SW480 (cell line): Measurements from ENCODE around the gene GPR83.
"Not testable (repeated sequence)": the region's sequence is repeated elsewhere in the genome, so short reads cannot be mapped to it uniquely, and the experiment has no call there.

Experiments
- DNase-seq: peaks from one replicate; pipeline ENCODE4 v3.0.0-alpha.2; 2016; ENCODE audit warnings: low spot score

GPR83 gene

DNA sequence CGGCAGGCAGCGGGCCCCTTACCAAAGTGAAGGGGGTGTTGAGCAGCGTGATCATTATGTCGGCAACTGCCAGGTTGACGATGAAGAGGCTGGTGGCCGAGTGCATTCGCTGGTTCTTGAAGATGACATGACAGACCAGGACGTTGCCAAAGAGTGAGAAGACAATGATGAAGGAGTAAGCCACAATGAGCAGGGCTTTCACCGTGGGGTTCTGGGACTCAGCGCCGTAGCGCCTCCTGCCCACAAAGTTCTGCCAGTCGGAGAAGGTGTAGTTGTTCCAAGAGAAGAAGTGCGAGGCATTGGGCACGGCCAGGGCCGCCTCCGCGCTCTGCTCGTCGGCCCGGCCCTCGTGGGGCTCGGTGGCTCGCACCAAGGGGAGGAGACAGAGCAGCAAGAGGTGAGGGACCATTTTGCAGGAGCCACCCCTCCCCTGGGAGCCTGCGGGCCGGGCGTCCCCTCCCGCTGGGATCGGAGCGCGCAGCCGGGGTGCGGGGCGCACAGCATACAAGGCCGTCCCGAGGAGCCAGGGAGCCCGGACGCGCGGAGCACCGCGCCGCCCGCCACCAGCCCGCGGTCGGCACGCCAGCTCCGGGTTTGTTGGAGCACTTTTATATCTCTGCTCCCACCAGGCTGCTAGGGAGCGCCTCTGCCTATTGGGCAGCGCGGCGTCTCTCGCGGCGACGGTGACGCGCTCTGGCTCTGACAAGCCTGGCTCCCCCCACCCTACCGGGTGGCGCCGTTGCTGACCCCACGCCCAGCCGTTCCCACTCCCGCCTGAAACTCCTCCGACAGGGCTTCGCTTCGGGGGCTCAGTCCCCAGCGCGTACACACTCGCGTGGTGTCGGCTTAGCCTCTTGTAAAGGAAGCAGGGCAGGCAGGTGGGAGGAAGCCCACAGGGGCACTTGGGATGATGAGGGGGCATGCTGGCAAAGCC is at the start of gene GPR83:
Gene GPR83, minus strand, starts transcription at position 581 of the 934 bp plus-strand sequence. Its CDS starts 172 bp downstream, at position 409.
- no peak for DNase-seq

- DNase-seq, result no peak
Measured at GRCh38 chr11:94450048-94450447, 48.8 kb upstream of the GPR83 start.

DNA sequence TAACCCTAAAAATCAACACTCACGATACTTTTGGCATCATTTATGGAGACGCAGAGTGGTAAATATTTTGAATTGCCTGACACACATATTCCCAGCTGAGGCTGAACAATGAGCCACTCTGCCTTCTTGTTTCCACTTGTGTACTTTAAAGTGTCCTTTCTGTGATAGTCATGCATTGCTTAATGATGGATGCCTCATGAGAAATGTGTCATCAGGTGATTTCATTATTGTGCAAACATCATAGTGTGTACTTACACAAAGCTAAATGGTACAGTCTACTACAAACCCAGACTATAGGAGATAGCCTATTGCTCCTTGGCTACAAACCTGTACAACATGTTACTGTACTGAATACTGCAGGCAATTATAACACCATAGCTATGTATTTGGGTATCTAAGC is 48.2 kb upstream of the GPR83 start:
- DNase-seq, result no peak

DNA sequence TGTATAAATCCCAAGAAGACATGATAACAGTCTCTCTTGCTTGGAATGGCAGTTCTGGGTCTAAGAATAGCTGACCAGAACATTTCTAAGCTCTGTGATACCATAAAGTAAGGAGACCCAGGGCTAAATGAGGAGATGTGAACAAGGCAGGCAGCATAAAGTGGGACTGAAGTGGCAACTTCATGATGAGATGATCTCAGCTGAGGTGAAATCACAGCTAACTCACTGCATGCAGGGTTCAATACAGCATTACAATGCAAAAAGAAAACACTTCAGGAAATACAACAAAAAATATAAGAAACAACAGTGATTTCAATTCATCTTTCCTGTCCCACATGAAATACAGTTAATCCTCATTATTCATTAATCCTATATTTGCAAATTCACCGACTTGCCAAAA is 47.8 kb upstream of the GPR83 start:
- no peak for DNase-seq

- no peak for DNase-seq
Measured at GRCh38 chr11:94447149-94447548, 45.9 kb upstream of the GPR83 start.

GRCh38 chr11:94445641-94446040 is 44.4 kb upstream of the GPR83 start:
- no peak for DNase-seq

GRCh38 chr11:94433049-94433448 is 31.8 kb upstream of the GPR83 start:
- no peak for DNase-seq

DNA sequence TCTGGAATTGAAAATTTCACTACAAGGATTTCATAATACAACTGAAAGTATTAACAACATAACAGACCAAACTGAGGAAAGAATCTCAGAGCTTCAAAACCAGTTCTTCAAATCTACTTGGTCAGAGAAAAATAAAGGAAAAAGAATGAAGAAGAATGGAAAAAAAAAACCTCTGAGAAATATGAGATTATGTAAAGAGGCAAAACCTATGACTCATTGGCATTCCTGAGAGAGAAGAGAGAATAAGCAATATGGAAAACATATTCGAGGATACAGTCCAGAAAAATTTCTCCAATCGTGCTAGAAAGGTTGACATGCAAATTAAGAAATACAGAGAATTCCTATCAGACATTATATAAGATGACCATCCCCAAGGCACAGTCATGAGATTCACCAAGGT is 23.4 kb upstream of the GPR83 start:
- no peak for DNase-seq

DNA sequence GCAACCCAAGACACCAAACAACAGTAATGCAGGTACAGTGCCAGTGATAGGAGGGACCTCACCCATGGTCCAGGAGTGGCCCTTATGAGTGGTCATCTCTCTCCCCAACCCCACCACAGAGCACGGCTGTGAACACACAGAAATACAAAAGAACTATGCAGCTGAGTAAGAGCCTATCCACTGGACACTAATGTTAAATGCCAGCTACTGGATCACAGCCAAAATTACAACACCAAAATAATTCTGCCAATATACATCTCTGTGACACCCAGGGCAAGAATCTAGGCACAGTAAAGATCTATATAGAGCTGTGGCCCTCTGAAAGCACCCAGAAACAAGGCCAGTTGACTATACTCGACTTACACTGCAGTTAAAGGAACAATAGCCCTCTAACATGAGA is 22.8 kb upstream of the GPR83 start:
- no peak for DNase-seq

DNA sequence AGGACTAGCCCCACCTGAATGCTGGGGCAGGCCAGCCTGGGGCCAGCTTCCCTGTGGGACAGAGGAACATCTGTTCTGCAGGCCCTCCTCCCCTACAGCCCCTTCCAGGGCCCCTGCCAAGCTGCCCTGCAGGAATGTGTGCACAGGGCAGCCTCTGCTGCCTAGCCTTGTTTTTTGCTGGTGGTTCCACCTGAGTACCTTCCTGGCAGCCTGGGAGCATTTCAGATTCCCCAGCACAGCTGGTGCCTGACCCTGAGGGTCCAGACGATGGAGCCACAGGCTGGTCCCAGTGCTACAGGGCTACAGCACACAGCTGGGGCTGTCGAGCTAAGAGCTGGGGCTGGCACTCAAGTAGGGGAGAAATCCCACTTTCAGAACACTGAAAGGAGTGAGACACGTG is 22.3 kb upstream of the GPR83 start:
- DNase-seq, result no peak

GRCh38 chr11:94418123-94418765 is 17.0 kb upstream of the GPR83 start:
- DNase-seq, result no peak

DNA sequence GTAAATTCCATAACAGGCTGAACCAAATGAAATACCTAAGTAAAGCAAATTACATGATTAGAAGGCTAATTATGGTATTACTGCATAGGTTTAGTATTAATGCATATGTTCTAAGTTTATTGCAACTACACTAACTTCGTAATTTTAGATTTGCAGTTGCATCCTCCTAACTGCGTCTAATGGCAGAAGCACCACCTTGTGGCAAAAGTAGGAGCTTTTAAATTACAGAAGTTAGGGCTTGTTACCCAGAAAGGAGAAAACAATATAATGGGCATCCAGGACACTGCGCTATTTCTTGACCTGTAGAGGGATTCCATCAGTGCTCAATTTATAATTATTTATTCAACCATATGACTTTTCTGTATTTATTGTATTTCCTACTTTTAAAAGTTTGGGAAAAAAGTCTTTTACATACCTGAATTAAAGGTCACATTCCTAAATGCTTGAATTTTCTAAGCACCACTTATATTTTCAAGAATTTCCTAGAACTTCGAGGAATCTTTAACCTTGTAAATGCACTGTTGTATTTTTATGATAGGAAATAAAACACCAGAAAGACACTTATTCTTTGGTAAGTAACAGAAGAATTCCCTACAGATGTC is 16.3 kb upstream of the GPR83 start:
- peak; percentile 50 for DNase-seq

GRCh38 chr11:94405062-94405833 is 4.0 kb upstream of the GPR83 start:
- DNase-seq, result peak; percentile 34

DNA sequence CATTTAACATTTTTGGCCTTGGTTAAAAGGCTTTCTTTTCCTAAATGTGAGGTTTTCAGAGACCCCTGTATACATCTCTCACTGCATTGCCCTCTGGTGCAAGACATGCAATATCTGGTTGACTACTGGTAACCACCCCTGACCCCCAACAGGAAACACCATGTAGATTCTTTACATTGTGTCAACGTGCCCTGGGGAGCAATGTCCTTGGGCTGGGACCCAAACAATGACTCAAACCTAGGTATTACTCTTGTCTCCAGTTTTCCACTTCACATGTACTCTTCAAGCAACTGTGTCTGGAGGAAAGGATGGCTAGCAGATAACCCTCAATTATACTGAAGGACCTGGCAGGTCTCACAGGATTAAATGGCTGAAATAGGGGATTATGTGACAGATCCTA is 1.1 kb upstream of the GPR83 start:
- DNase-seq, result no peak

GRCh38 chr11:94401773-94402265 is 600 bp upstream of the GPR83 start:
- no peak for DNase-seq

DNA sequence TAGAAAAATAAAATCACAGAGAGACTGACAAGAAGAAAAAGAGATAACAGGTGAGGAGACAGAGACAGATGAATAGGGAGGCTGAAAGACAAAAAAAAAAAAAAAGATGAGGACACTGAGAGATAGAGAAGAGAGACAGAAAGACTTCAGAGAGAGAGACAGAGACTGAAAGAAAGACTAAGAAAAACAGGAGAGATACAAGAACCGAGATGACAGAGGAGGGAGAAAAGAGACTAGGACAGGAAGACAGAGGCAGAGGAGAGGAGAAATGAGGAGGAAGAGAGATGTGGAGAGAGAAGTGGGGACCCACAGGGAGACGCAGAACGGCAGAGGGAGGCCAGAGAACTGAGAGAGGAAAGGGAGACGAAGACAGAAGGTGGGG is 771 bp downstream of the GPR83 start:
- DNase-seq, result no peak

- DNase-seq, result no peak
Measured at GRCh38 chr11:94400050-94400449, 1.2 kb downstream of the GPR83 start.

GRCh38 chr11:94398101-94398500 is 3.1 kb downstream of the GPR83 start:
- no peak for DNase-seq

GRCh38 chr11:94396282-94396681 is 4.9 kb downstream of the GPR83 start:
- DNase-seq, result no peak

DNA sequence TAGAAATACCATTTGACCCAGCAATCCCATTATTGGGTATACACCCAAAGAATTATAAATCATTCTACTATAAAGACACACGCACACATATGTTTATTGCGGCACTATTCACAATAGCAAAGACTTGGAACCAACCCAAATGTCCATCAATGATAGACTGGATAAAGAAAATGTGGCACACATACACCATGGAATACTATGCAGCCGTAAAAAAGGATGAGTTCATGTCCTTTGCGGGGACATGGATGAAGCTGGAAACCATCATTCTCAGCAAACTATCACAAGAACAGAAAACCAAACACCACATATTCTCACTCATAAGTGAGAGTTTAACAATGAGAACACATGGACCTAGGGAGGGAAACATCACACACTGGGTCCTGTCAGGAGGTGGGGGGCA is 9.3 kb downstream of the GPR83 start:
- not testable (repeated sequence) for DNase-seq

DNA sequence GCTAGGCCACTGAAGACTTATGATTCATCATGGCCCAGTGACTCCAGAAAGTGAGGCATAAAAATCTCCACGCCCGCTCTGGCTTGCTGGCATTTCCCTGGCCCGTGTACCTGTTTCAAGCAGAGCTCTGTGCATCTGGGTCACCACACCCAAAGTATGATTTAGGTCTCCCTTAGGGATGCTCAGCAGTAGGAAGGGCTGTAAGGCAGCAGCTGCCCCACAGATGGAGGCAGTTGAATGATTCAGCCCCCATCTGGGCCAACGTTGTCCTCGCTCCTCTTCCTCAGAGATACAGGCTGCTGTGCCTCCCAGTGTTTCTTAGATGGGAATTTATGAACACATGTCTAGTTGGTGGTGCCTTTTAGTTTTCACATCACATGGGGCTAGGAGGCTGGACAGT is 21.6 kb downstream of the GPR83 start:
- no peak for DNase-seq

GRCh38 chr11:94376841-94377240 is 24.4 kb downstream of the GPR83 start:
- DNase-seq, result no peak
